ENCODE data around the gene XKR3.
"Not testable (repeated sequence)": the region's sequence is repeated elsewhere in the genome, so short reads cannot be mapped to it uniquely, and the experiment has no call there.

Gene XKR3

GRCh38 chr22:16824716-16825687, at the start of gene XKR3:
Gene XKR3, minus strand, starts transcription at chr22:16825411. Its CDS starts 17,338 bp downstream, at chr22:16808073.
- peaks cover 12% of the 10 kb centered on the region for H3K4me1 ChIP-seq (ENCODE audit: insufficient read depth, low read length)
- H3K9ac ChIP-seq (ENCODE audit: low read depth, low read length): no peak within 1 kb of the TSS; the same call in 1 of the 2 replicates
- no peaks in the 10 kb centered on the region for H3K36me3 ChIP-seq (ENCODE audit: insufficient read depth, low read length)
- no peaks in the 10 kb centered on the region for H3K9me3 ChIP-seq (ENCODE audit: control insufficient read depth, insufficient read depth, low read length)

GRCh38 chr22:16869640-16870039, 44.4 kb upstream of the XKR3 start:
- H3K4me1 ChIP-seq (ENCODE audit: insufficient read depth, low read length); H3K9me3 ChIP-seq (ENCODE audit: control insufficient read depth, insufficient read depth, low read length); H3K36me3 ChIP-seq (ENCODE audit: insufficient read depth, low read length); H3K9ac ChIP-seq (ENCODE audit: low read depth, low read length): not testable (repeated sequence)

- Histone ChIP-seq H3K4me1 (ENCODE audit: insufficient read depth, low read length) (no peaks in the 10 kb centered on the region), H3K36me3 (ENCODE audit: insufficient read depth, low read length) (no peaks in the 10 kb centered on the region), H3K9ac (ENCODE audit: low read depth, low read length) (no peak overlapping the region), H3K9me3 (ENCODE audit: control insufficient read depth, insufficient read depth, low read length) (no peaks in the 10 kb centered on the region)
These were observed 41.0 kb upstream of the XKR3 start for GRCh38 chr22:16866167-16866566.

GRCh38 chr22:16856851-16857250, 31.6 kb upstream of the XKR3 start:
- H3K4me1 ChIP-seq (ENCODE audit: insufficient read depth, low read length); H3K9ac ChIP-seq (ENCODE audit: low read depth, low read length); H3K9me3 ChIP-seq (ENCODE audit: control insufficient read depth, insufficient read depth, low read length): not testable (repeated sequence)

GRCh38 chr22:16854631-16855030, 29.4 kb upstream of the XKR3 start:
- Histone ChIP-seq H3K9me3 (ENCODE audit: control insufficient read depth, insufficient read depth, low read length) (no peaks in the 10 kb centered on the region), H3K9ac (ENCODE audit: low read depth, low read length) (no peak overlapping the region), H3K36me3 (ENCODE audit: insufficient read depth, low read length) (no peaks in the 10 kb centered on the region), H3K4me1 (ENCODE audit: insufficient read depth, low read length) (peaks cover 7% of the 10 kb centered on the region; the same call in 1 of the 2 replicates)

More at GRCh38 chr22:16856851-16857250, 31.6 kb upstream of the XKR3 start:
- not testable (repeated sequence) for H3K36me3 ChIP-seq (ENCODE audit: insufficient read depth, low read length)

GRCh38 chr22:16851268-16851996, 26.2 kb upstream of the XKR3 start:
- H3K4me1 ChIP-seq (ENCODE audit: insufficient read depth, low read length); H3K36me3 ChIP-seq (ENCODE audit: insufficient read depth, low read length); H3K9ac ChIP-seq (ENCODE audit: low read depth, low read length); H3K9me3 ChIP-seq (ENCODE audit: control insufficient read depth, insufficient read depth, low read length): not testable (repeated sequence)

- Histone ChIP-seq H3K9me3 (ENCODE audit: control insufficient read depth, insufficient read depth, low read length) (no peaks in the 10 kb centered on the region), H3K4me1 (ENCODE audit: insufficient read depth, low read length) (peaks cover 7% of the 10 kb centered on the region; the same call in 1 of the 2 replicates), H3K9ac (ENCODE audit: low read depth, low read length) (no peak overlapping the region), H3K36me3 (ENCODE audit: insufficient read depth, low read length) (no peaks in the 10 kb centered on the region)
These were observed 22.1 kb upstream of the XKR3 start for GRCh38 chr22:16847271-16847670.

GRCh38 chr22:16845881-16846280, 20.7 kb upstream of the XKR3 start:
- Histone ChIP-seq H3K36me3 (ENCODE audit: insufficient read depth, low read length) (no peaks in the 10 kb centered on the region), H3K4me1 (ENCODE audit: insufficient read depth, low read length) (no peaks in the 10 kb centered on the region), H3K9me3 (ENCODE audit: control insufficient read depth, insufficient read depth, low read length) (no peaks in the 10 kb centered on the region), H3K9ac (ENCODE audit: low read depth, low read length) (no peak overlapping the region)

- no peaks in the 10 kb centered on the region for H3K36me3 ChIP-seq (ENCODE audit: insufficient read depth, low read length)
- no peaks in the 10 kb centered on the region for H3K9me3 ChIP-seq (ENCODE audit: control insufficient read depth, insufficient read depth, low read length)
- no peaks in the 10 kb centered on the region for H3K4me1 ChIP-seq (ENCODE audit: insufficient read depth, low read length)
- no peak overlapping the region for H3K9ac ChIP-seq (ENCODE audit: low read depth, low read length)
These were observed 20.3 kb upstream of the XKR3 start for GRCh38 chr22:16845465-16845864.

- Histone ChIP-seq H3K36me3 (ENCODE audit: insufficient read depth, low read length) (no peaks in the 10 kb centered on the region), H3K4me1 (ENCODE audit: insufficient read depth, low read length) (no peaks in the 10 kb centered on the region), H3K9ac (ENCODE audit: low read depth, low read length) (no peak overlapping the region), H3K9me3 (ENCODE audit: control insufficient read depth, insufficient read depth, low read length) (no peaks in the 10 kb centered on the region)
These were observed 19.3 kb upstream of the XKR3 start for GRCh38 chr22:16844529-16844928.

GRCh38 chr22:16838073-16838472, 12.9 kb upstream of the XKR3 start:
- Histone ChIP-seq H3K36me3 (ENCODE audit: insufficient read depth, low read length) (no peaks in the 10 kb centered on the region), H3K4me1 (ENCODE audit: insufficient read depth, low read length) (no peaks in the 10 kb centered on the region), H3K9ac (ENCODE audit: low read depth, low read length) (no peak overlapping the region), H3K9me3 (ENCODE audit: control insufficient read depth, insufficient read depth, low read length) (no peaks in the 10 kb centered on the region)

GRCh38 chr22:16834971-16835370, 9.8 kb upstream of the XKR3 start:
- H3K4me1 ChIP-seq (ENCODE audit: insufficient read depth, low read length): no peaks in the 10 kb centered on the region
- no peaks in the 10 kb centered on the region for H3K36me3 ChIP-seq (ENCODE audit: insufficient read depth, low read length)
- no peak overlapping the region for H3K9ac ChIP-seq (ENCODE audit: low read depth, low read length)
- no peaks in the 10 kb centered on the region for H3K9me3 ChIP-seq (ENCODE audit: control insufficient read depth, insufficient read depth, low read length)

GRCh38 chr22:16831257-16831656, 6.0 kb upstream of the XKR3 start:
- Histone ChIP-seq H3K36me3 (ENCODE audit: insufficient read depth, low read length) (no peaks in the 10 kb centered on the region), H3K4me1 (ENCODE audit: insufficient read depth, low read length) (no peaks in the 10 kb centered on the region), H3K9ac (ENCODE audit: low read depth, low read length) (no peak overlapping the region), H3K9me3 (ENCODE audit: control insufficient read depth, insufficient read depth, low read length) (no peaks in the 10 kb centered on the region)

- H3K9me3 ChIP-seq (ENCODE audit: control insufficient read depth, insufficient read depth, low read length): no peaks in the 10 kb centered on the region
- no peak overlapping the region for H3K9ac ChIP-seq (ENCODE audit: low read depth, low read length)
- no peaks in the 10 kb centered on the region for H3K36me3 ChIP-seq (ENCODE audit: insufficient read depth, low read length)
- H3K4me1 ChIP-seq (ENCODE audit: insufficient read depth, low read length): peaks cover 8% of the 10 kb centered on the region
These were observed 4.8 kb upstream of the XKR3 start for GRCh38 chr22:16829985-16830384.

GRCh38 chr22:16828876-16829275, 3.7 kb upstream of the XKR3 start:
- Histone ChIP-seq H3K9me3 (ENCODE audit: control insufficient read depth, insufficient read depth, low read length) (no peaks in the 10 kb centered on the region), H3K4me1 (ENCODE audit: insufficient read depth, low read length) (peaks cover 12% of the 10 kb centered on the region), H3K9ac (ENCODE audit: low read depth, low read length) (no peak overlapping the region), H3K36me3 (ENCODE audit: insufficient read depth, low read length) (no peaks in the 10 kb centered on the region)

All from ES-I3 (cell line).